UCSD-AML1 (cell line): Measurements from ENCODE around the gene GOLM1.

Experiments
- DNase-seq: peaks from one replicate; lab custom pipeline; 2025; ENCODE audit not compliant: unreplicated experiment; lab: John Stamatoyannopoulos, UW

The GOLM1 gene

GRCh38 chr9:86046930-86047341 is 52.4 kb downstream of the GOLM1 start:
- DNase-seq = no peak

GRCh38 chr9:86046071-86046636 is 53.2 kb downstream of the GOLM1 start:
- DNase-seq = no peak

- no peak for DNase-seq
Measured at GRCh38 chr9:86045654-86046053, 53.7 kb downstream of the GOLM1 start.

GRCh38 chr9:86043999-86044398 is 55.4 kb downstream of the GOLM1 start:
- no peak for DNase-seq

GRCh38 chr9:86043586-86043985 is 55.8 kb downstream of the GOLM1 start:
- no peak for DNase-seq

GRCh38 chr9:86042199-86042978 is 57.0 kb downstream of the GOLM1 start:
- DNase-seq = no peak

GRCh38 chr9:86041311-86041741 is 58.0 kb downstream of the GOLM1 start:
- DNase-seq = no peak

GRCh38 chr9:86040861-86041155 is 58.5 kb downstream of the GOLM1 start:
- DNase-seq = no peak

- no peak for DNase-seq
Measured at GRCh38 chr9:86039991-86040860, 59.1 kb downstream of the GOLM1 start.

GRCh38 chr9:86036555-86036954 is 62.8 kb downstream of the GOLM1 start:
- DNase-seq = no peak

GRCh38 chr9:86035827-86036440 is 63.4 kb downstream of the GOLM1 start:
- DNase-seq = no peak

GRCh38 chr9:86034863-86035734 is 64.3 kb downstream of the GOLM1 start:
- DNase-seq = no peak

GRCh38 chr9:86027767-86028166 is 71.6 kb downstream of the GOLM1 start:
- DNase-seq = no peak

- DNase-seq = no peak
Measured at GRCh38 chr9:86022687-86023266, 76.6 kb downstream of the GOLM1 start.

- DNase-seq = no peak
Measured at GRCh38 chr9:86021166-86021565, 78.2 kb downstream of the GOLM1 start.

GRCh38 chr9:86020731-86021130 is 78.6 kb downstream of the GOLM1 start:
- DNase-seq = no peak

- DNase-seq = no peak
Measured at GRCh38 chr9:86009133-86009532, 90.2 kb downstream of the GOLM1 start.

- DNase-seq = no peak
Measured at GRCh38 chr9:86005253-86005775, 94.0 kb downstream of the GOLM1 start.

GRCh38 chr9:85995599-85995998 is 103.8 kb downstream of the GOLM1 start:
- DNase-seq = no peak

- DNase-seq = no peak
Measured at GRCh38 chr9:85995097-85995496, 104.3 kb downstream of the GOLM1 start.
